HG03342 (cell line): Measurements from ENCODE around the gene NBEAL2.
"Not testable (repeated sequence)": the region's sequence is repeated elsewhere in the genome, so short reads cannot be mapped to it uniquely, and the experiment has no call there.

Experiments
- ATAC-seq: cut with Tn5 transposase; IDR thresholded peaks from one replicate; pipeline ENCODE4 v1.9.1; 2021; ENCODE audit warnings: mild to moderate bottlenecking, moderate library complexity; ENCODE audit not compliant: unreplicated experiment

NBEAL2 gene

DNA sequence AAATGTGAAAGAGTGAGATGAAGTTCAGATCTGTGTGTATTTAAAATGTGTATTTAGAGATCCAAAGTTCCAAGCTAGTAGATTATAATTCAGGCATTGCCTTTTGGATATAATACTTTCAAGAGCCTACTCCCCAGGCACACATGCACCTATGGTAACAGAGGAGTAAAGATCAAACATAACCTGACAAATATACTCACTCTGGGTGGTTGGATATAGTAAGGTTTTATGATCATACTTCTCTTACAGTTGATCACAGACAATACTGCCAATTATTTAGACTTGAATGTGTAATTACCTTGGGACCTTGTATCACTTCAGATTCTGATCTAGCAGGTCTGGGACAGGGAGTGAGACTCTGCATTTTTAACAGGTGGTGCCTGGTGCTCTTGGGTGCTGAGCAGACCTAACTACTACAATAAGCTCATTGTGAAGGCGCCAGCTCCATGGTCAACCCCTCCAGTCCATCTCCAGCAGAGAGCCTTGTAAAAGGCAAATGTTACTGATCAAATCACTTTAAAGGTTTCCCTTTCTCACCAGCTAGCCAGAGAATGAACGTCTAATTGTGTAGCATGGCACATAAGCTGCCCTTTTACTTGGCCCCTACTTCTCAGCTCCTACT is 55.5 kb downstream of the NBEAL2 start:
- no peak for ATAC-seq

DNA sequence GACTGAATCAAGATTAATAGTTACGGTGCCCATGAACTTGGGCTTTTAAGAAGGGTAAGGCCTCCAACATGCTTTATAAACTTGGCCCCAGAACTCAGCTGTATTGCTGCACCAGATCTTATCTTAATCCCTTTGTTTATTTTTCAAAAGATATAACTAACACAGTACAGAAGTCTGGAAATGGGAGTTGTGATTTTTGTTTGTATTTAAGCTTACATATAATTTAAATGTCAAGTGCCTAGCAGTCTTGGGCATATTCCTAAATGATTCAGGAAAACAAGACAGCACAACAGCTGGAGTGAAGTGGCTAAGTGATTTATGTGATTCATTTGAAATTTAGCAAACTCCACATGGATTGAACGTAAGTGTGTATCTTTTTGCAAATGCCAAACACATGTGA is 56.2 kb downstream of the NBEAL2 start:
- ATAC-seq = no peak

DNA sequence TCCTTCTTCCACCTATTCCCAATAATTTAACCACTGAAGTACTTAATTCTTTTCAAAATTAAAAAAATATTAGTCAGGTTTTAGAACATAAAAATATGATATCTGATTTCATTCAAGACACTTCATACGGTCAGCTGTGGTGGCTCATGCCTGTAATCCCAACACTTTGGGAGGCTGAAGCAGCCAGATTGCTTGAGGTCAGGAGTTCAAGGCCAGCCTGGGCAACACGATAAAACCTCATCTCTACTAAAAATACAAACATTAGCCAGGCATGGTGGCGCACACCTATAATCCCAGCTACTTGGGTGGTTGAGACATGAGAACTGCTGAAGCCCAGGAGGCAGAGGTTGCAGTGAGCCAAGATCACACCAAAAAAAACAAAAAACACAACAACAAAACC is 56.7 kb downstream of the NBEAL2 start:
- ATAC-seq = no peak

DNA sequence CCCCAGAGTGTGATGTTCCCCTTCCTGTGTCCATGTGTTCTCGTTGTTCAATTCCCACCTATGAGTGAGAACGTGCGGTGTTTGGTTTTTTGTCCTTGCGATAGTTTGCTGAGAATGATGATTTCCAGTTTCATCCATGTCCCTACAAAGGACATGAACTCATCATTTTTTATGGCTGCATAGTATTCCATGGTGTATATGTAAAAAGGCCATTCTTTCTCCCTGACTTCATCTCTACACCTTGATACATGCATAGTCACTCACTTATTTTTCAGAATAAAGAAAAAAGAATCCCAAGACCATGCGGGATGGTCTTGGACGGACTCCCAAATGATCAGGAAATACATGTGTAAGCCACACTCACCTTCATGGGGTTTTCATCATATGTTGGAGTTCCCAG is 57.8 kb downstream of the NBEAL2 start:
- not testable (repeated sequence) for ATAC-seq

DNA sequence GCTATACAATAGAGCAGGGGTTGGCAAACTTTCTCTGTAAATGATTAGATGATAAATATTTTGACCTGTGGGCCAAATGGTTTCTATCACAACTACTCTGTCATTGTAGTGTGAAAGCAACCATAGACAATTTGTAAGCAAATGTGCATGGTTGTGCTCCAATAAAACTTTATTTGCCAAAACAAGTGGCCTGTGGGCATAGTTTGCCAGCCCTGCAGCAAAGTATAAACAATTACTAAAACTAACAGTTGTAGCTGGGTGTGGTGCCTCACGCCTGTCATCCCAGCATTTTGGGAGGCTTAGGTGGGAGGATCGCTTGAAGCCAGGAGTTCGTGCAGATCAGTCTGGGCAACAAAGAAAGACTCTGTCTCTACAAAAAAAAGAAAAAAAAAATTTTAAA is 61.6 kb downstream of the NBEAL2 start:
- no peak for ATAC-seq

DNA sequence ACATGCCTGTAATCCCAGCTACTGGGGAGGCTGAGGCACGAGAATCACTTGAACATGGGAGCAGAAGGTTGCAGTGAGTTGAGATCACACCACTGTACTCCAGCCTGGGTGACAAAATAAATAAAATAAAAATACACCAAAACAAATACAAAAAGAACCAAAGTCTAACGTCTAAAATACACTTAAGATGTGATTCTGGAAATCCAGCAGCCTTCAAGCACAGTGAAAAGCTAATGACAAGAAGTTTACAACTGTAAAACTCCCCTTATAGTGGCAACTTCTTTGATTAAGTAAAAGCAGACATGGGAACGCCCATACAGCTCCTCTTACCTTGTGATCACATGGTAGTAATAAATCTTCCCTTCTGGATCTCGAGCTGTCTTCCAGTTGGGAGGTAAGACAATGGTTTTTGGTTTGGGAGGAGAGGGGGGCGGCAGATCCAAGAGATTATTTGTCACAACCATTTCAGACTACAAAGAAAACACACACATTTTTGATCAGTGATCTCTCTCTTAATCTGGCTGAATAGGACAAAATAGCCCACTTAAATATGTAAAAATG is 62.8 kb downstream of the NBEAL2 start:
- no peak for ATAC-seq

DNA sequence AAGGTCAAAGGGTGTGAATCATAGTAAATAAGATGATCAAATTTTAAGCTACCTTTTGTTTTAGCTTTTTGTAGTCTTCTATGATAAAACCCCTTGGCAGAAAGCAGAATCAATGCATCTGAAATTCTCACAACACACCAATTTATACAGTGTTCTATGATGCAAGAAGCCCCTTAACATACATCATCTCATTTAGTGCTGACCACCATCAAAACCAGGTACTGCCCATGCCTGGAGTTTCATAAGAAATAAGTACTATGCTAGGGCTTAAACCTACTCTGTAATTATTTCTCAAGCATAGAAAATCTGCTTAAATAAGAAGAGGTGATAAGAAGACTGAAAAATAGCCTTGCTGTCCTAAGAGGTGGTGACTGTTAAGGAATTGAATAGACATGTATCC is 67.6 kb downstream of the NBEAL2 start:
- ATAC-seq = no peak

DNA sequence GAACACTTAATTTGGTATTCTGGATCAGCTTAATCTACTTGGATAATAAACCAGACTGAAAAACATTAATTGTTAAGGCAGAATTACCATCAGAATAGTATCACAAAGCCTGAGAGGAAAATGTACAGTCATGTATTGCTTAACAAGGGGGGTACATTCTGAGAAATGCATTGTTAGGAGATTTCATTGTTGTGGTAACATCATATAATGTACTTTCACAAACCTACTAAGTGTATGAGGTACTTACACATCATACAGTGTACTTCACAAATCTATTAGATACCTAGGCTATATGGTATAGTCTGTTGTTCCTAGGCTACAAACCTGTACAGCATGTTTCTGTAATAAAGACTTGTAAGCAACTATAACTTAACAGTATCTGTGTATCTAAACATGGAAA is 68.2 kb downstream of the NBEAL2 start:
- no peak for ATAC-seq

DNA sequence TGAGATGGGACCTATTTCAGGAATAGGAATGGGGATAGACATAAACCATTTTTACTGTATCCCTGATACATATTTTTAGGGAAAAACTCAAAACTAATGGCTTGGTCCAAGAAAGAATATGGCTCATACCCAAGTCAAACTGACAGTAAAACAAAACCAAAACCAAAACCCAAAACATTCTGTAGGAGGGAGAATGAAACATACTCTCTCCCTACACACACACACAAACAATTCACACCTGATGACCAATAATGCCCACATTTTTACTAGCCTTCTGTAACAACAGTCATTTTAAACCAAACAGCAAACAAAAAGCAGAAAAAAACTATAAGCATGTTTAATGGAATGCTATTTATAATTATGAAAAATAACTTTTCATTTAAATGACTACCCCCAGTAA is 74.9 kb downstream of the NBEAL2 start:
- ATAC-seq = no peak

DNA sequence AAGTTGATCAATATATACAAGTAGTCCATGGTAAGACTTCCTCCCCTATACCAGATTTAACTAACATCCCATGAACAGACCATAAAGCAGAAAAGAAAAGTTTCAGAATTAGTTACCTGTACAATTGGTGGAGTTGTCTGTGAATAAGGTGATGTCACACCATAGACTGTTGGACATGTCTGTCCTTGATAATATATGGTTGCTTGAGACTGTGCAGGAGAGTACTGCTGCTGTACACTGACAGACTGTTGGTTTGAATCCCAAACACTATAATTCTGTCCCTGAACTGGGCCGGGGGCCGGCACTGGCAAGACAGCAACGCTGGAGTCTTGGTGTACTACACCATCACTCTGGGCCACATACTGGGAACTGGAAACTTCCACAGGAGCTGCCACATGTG is 77.2 kb downstream of the NBEAL2 start:
- ATAC-seq = no peak

DNA sequence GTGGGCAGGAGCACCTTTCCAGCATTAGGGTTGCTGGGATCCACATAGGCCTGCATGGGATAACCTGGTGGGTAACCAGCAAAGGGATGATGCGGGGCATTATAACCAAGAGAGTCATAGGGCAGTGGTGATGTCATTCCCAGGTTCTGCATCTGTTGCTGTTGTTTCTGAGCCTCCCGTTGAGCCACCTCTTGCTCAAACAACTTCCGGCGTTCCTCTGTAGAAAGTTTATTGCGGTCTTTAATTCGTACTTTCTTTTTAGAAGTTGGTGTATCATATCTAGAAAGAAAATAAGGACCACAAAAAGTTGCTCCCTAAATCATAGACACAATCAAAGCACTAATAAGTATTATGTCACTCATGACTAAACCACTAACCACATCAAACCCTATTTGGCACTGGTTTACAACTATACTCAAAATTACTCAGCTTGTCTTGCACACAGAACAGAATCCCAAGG is 77.8 kb downstream of the NBEAL2 start:
- no peak for ATAC-seq
